GM18858 (cell line): ENCODE results near the gene ITGA11.

Experiments
- ATAC-seq: cut with Tn5 transposase; IDR thresholded peaks from one replicate; pipeline ENCODE4 v1.9.1; 2021; ENCODE audit not compliant: unreplicated experiment

Gene ITGA11

GRCh38 chr15:68431792-68432401 lies at the start of gene ITGA11:
Gene ITGA11, minus strand, starts transcription at chr15:68432163. Its CDS starts 97 bp downstream, at chr15:68432066.
- ATAC-seq = no peak

- no peak for ATAC-seq
These were observed 49.4 kb upstream of the ITGA11 start for GRCh38 chr15:68481321-68481720.

GRCh38 chr15:68480296-68480695 lies 48.3 kb upstream of the ITGA11 start:
- no peak for ATAC-seq

GRCh38 chr15:68479870-68480269 lies 47.9 kb upstream of the ITGA11 start:
- ATAC-seq = no peak

GRCh38 chr15:68479406-68479805 lies 47.4 kb upstream of the ITGA11 start:
- ATAC-seq = no peak

GRCh38 chr15:68478853-68479252 lies 46.9 kb upstream of the ITGA11 start:
- ATAC-seq = no peak

- ATAC-seq = no peak
These were observed 43.5 kb upstream of the ITGA11 start for GRCh38 chr15:68475449-68475848.

GRCh38 chr15:68471541-68471940 lies 39.6 kb upstream of the ITGA11 start:
- ATAC-seq = no peak

- no peak for ATAC-seq
These were observed 39.0 kb upstream of the ITGA11 start for GRCh38 chr15:68470976-68471375.

GRCh38 chr15:68470049-68470742 lies 38.2 kb upstream of the ITGA11 start:
- no peak for ATAC-seq

- no peak for ATAC-seq
These were observed 37.4 kb upstream of the ITGA11 start for GRCh38 chr15:68469162-68470048.

GRCh38 chr15:68466876-68467275 lies 34.9 kb upstream of the ITGA11 start:
- no peak for ATAC-seq

- ATAC-seq = no peak
These were observed 34.0 kb upstream of the ITGA11 start for GRCh38 chr15:68465861-68466560.

GRCh38 chr15:68464448-68465090 lies 32.6 kb upstream of the ITGA11 start:
- no peak for ATAC-seq

GRCh38 chr15:68463996-68464395 lies 32.0 kb upstream of the ITGA11 start:
- no peak for ATAC-seq

- ATAC-seq = no peak
These were observed 31.5 kb upstream of the ITGA11 start for GRCh38 chr15:68463444-68463843.

- no peak for ATAC-seq
These were observed 28.2 kb upstream of the ITGA11 start for GRCh38 chr15:68460166-68460565.

- ATAC-seq = no peak
These were observed 18.2 kb upstream of the ITGA11 start for GRCh38 chr15:68450192-68450591.

GRCh38 chr15:68449389-68449788 lies 17.4 kb upstream of the ITGA11 start:
- no peak for ATAC-seq

GRCh38 chr15:68447976-68448755 lies 16.2 kb upstream of the ITGA11 start:
- ATAC-seq = no peak
